K562 (cell line): ENCODE measurements around the gene ACADM. TPM values are rescaled to one million over a fixed set of nuclear protein-coding genes. Genes with fewer than 3 reads are reported as not detected.

ENCODE experiments used
- ELF1 ChIP-seq: fragments of 200-800 bp; sonication (Bioruptor generic); IDR thresholded peaks from 2 replicates; pipeline ENCODE4 v1.6.1; 2016; ENCODE audit warnings: missing genetic modification characterization, missing compliant biosample characterization
- FOXJ3 ChIP-seq: sonication (generic); formaldehyde crosslinking; IDR thresholded peaks from 2 replicates; pipeline ENCODE4 v1.4.0; 2020; ENCODE audit warnings: mild to moderate bottlenecking, missing genetic modification reagents
- ILK ChIP-seq: fragments of 450-650 bp; IDR thresholded peaks from 2 replicates; pipeline ENCODE4 v1.6.1; 2016; ENCODE audit warnings: missing genetic modification characterization, low read depth, mild to moderate bottlenecking, missing compliant biosample characterization, moderate library complexity, borderline replicate concordance
- KDM5B ChIP-seq: fragments of 200-600 bp; sonication (generic); IDR thresholded peaks from 2 replicates; pipeline ENCODE4 v1.6.1; 2012; ENCODE audit warnings: low read depth, mild to moderate bottlenecking, moderate library complexity, low read length, control low read depth, inconsistent platforms; ENCODE audit not compliant: insufficient replicate concordance
- NCOA1 ChIP-seq: fragments of 450-650 bp; IDR thresholded peaks from 2 replicates; pipeline ENCODE4 v1.6.1; 2016; ENCODE audit warnings: low read depth
- NONO ChIP-seq, 2 experiments: fragments of 200-400 bp in 1 of 2; fragments of 450-650 bp in 1 of 2; formaldehyde crosslinking in 1 of 2; IDR thresholded peaks; 2 replicates each; pipeline ENCODE4 v1.6.1; 2017; ENCODE audit warnings: low read depth in 2 of 2, mild to moderate bottlenecking in 2 of 2, moderate library complexity in 2 of 2, low read length in 1 of 2
- NR3C1 ChIP-seq: sonication (generic); formaldehyde crosslinking; IDR thresholded peaks from 2 replicates; pipeline ENCODE4 v1.8.1; 2022; ENCODE audit warnings: missing genetic modification reagents
- RFX7 ChIP-seq: fragments of 250-450 bp; sonication (Bioruptor Pico); IDR thresholded peaks from 2 replicates; pipeline ENCODE4 v1.5.1; 2021; ENCODE audit warnings: mild to moderate bottlenecking
- TFAM ChIP-seq: fragments of 250-450 bp; sonication (Bioruptor Pico); conservative IDR thresholded peaks from 2 replicates; pipeline ENCODE4 v1.5.0; 2021; ENCODE audit warnings: mild to moderate bottlenecking, moderate library complexity
- ZNF324 ChIP-seq: fragments of 250-450 bp; sonication (Bioruptor Pico); IDR thresholded peaks from 2 replicates; pipeline ENCODE4 v1.4.0; 2020; ENCODE audit warnings: mild to moderate bottlenecking
- polyA plus RNA-seq, 8 experiments: library from polyadenylated mRNA; depleted of rRNA in 4 of 8; stranded (reverse) in 5 of 8; unstranded in 3 of 8; fragments of >200 nt; fragmentation: Nextera tagmentation in 2 of 8; fragmentation: Illumina TruSeq in 1 of 8; extraction: Ambion mirVana in 2 of 8; extraction: Trizol in 1 of 8; gene quantifications; 2 replicates each; pipeline versions ENCODE4 v1.2.1 to v1.2.3, GENCODE V29; 2011 to 2014; ENCODE audit warnings: inconsistent platforms in 1 of 8, missing spikeins in 1 of 8
- total RNA-seq, 7 experiments: library from RNA; depleted of rRNA in 6 of 7; stranded (reverse); fragments of >200 nt in 6 of 7; fragmentation: Illumina TruSeq in 2 of 7; extraction: Trizol in 2 of 7; gene quantifications; 2 replicates each; pipeline versions ENCODE4 v1.2.1 to v1.2.3, GENCODE V29; 2011 to 2021; ENCODE audit warnings: low replicate concordance in 1 of 7
- TF ChIP-seq, protein P1 (sequence below): fragments of 250-450 bp; sonication (Bioruptor Pico); IDR thresholded peaks from 2 replicates; pipeline ENCODE4 v1.4.0; 2020
- TF ChIP-seq, protein P2 (sequence below): sonication (generic); formaldehyde crosslinking; IDR thresholded peaks from 2 replicates; pipeline ENCODE4 v1.8.1; 2023; ENCODE audit warnings: mild to moderate bottlenecking, missing genetic modification reagents
- TF ChIP-seq, protein P3 (sequence below): sonication (generic); formaldehyde crosslinking; IDR thresholded peaks from 2 replicates; pipeline ENCODE4 v1.9.0; 2022; ENCODE audit warnings: mild to moderate bottlenecking, missing genetic modification reagents
- TF ChIP-seq, protein P4 (sequence below): conservative IDR thresholded peaks from 2 replicates; pipeline ENCODE4 v1.6.1; 2011; ENCODE audit warnings: low read depth, mild to moderate bottlenecking, low read length; ENCODE audit not compliant: control insufficient read depth
- TF ChIP-seq, protein P5 (sequence below): sonication (generic); formaldehyde crosslinking; IDR thresholded peaks from 2 replicates; pipeline ENCODE4 v1.8.0; 2023; ENCODE audit warnings: missing genetic modification reagents, mild to moderate bottlenecking, borderline replicate concordance

The ACADM gene
- total and polyA plus RNA-seq, 9 of the 15 experiments (the other 6 are each of a cell fraction or from before 2014, with no cell fraction given), result 82.5 to 156 (median 123) TPM

DNA sequence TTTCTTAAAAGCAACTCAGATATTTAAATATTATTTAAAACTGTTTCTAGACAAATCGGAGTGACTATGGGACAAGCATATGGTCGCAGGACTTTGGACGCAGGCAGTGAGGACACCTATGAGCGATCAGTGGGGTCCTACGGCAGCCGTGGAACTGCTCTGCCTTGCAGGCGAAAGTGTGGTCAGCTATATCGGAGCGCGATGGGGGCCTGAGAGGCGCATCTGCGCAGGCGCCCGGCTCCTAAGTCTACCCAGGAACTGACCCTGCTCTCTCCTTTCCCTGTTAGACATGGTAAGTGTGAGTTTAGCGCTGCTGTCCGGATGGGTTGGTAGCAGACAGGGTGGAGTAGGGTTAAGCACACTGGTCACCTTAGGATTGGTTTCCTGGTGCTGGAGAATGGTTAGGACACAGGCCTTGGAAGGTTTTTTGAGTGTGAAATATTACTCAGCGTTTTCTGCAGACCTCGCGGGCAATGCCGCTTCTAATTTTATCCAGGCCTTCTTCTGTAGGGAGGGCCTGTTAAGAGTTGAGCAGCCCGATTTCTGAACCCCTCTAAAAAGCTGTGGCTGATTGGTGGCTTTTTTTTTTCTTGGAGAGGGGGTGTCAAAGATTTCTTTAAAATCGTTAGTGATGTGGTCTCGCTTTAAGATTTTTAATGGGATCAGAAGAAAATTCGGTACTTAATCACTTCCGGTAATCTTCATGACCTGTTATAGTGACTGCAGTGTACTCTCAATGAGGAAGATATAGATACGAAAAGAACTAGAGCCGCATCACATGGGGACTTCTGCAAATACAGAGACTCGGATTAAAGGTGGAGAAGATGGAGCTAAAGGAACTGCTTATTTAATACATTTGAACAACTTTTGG is 61.7 kb downstream of the ACADM start, which contains the start of gene RABGGTB (continued):
- TF ChIP-seq RFX7 (CRISPR knock-in tag) (0 out of 2 replicates have a peak, but pooled peaks have one; percentile 30), TFAM (CRISPR knock-in tag) (no peak), FOXJ3 (no peak), ELF1 (peak; percentile 69), KDM5B (peak; percentile 96), NONO (IDR thresholded peaks at IDR 0.05; ENCODE audit: low read depth in 2 of 2, low read length in 1 of 2) (peak in 1 of 2 experiments; percentile 29; a peak in 1 of 4 replicates), NCOA1 (0 out of 2 replicates have a peak, but pooled peaks have one; percentile 7), NR3C1 (CRISPR knock-in tag) (no peak), ILK (tag) (no peak), ZNF324 (CRISPR knock-in tag) (no peak)
- TF ChIP-seq, protein P1, sequence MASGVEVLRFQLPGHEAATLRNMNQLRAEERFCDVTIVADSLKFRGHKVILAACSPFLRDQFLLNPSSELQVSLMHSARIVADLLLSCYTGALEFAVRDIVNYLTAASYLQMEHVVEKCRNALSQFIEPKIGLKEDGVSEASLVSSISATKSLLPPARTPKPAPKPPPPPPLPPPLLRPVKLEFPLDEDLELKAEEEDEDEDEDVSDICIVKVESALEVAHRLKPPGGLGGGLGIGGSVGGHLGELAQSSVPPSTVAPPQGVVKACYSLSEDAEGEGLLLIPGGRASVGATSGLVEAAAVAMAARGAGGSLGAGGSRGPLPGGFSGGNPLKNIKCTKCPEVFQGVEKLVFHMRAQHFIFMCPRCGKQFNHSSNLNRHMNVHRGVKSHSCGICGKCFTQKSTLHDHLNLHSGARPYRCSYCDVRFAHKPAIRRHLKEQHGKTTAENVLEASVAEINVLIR (CRISPR knock-in tag), result no peak
- TF ChIP-seq, protein P2, sequence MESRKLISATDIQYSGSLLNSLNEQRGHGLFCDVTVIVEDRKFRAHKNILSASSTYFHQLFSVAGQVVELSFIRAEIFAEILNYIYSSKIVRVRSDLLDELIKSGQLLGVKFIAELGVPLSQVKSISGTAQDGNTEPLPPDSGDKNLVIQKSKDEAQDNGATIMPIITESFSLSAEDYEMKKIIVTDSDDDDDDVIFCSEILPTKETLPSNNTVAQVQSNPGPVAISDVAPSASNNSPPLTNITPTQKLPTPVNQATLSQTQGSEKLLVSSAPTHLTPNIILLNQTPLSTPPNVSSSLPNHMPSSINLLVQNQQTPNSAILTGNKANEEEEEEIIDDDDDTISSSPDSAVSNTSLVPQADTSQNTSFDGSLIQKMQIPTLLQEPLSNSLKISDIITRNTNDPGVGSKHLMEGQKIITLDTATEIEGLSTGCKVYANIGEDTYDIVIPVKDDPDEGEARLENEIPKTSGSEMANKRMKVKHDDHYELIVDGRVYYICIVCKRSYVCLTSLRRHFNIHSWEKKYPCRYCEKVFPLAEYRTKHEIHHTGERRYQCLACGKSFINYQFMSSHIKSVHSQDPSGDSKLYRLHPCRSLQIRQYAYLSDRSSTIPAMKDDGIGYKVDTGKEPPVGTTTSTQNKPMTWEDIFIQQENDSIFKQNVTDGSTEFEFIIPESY (CRISPR knock-in tag), result 0 out of 2 replicates have a peak, but pooled peaks have one; percentile 28
- TF ChIP-seq, protein P3, sequence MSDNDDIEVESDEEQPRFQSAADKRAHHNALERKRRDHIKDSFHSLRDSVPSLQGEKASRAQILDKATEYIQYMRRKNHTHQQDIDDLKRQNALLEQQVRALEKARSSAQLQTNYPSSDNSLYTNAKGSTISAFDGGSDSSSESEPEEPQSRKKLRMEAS (CRISPR knock-in tag), result peak; percentile 93
- TF ChIP-seq, protein P4, sequence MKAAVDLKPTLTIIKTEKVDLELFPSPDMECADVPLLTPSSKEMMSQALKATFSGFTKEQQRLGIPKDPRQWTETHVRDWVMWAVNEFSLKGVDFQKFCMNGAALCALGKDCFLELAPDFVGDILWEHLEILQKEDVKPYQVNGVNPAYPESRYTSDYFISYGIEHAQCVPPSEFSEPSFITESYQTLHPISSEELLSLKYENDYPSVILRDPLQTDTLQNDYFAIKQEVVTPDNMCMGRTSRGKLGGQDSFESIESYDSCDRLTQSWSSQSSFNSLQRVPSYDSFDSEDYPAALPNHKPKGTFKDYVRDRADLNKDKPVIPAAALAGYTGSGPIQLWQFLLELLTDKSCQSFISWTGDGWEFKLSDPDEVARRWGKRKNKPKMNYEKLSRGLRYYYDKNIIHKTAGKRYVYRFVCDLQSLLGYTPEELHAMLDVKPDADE, result peak; percentile 53; the same call in 1 of the 2 replicates
- TF ChIP-seq, protein P5, sequence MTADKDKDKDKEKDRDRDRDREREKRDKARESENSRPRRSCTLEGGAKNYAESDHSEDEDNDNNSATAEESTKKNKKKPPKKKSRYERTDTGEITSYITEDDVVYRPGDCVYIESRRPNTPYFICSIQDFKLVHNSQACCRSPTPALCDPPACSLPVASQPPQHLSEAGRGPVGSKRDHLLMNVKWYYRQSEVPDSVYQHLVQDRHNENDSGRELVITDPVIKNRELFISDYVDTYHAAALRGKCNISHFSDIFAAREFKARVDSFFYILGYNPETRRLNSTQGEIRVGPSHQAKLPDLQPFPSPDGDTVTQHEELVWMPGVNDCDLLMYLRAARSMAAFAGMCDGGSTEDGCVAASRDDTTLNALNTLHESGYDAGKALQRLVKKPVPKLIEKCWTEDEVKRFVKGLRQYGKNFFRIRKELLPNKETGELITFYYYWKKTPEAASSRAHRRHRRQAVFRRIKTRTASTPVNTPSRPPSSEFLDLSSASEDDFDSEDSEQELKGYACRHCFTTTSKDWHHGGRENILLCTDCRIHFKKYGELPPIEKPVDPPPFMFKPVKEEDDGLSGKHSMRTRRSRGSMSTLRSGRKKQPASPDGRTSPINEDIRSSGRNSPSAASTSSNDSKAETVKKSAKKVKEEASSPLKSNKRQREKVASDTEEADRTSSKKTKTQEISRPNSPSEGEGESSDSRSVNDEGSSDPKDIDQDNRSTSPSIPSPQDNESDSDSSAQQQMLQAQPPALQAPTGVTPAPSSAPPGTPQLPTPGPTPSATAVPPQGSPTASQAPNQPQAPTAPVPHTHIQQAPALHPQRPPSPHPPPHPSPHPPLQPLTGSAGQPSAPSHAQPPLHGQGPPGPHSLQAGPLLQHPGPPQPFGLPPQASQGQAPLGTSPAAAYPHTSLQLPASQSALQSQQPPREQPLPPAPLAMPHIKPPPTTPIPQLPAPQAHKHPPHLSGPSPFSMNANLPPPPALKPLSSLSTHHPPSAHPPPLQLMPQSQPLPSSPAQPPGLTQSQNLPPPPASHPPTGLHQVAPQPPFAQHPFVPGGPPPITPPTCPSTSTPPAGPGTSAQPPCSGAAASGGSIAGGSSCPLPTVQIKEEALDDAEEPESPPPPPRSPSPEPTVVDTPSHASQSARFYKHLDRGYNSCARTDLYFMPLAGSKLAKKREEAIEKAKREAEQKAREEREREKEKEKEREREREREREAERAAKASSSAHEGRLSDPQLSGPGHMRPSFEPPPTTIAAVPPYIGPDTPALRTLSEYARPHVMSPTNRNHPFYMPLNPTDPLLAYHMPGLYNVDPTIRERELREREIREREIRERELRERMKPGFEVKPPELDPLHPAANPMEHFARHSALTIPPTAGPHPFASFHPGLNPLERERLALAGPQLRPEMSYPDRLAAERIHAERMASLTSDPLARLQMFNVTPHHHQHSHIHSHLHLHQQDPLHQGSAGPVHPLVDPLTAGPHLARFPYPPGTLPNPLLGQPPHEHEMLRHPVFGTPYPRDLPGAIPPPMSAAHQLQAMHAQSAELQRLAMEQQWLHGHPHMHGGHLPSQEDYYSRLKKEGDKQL (CRISPR knock-in tag), result no peak
